GM19239 (cell line): ENCODE results near the gene MPZL1.
A peak's percentile ranks its signal among the peaks of the same experiment; 100 is the strongest.

ENCODE experiments used
- DNase-seq: peaks from one replicate; pipeline ENCODE4 v3.0.0; 2011; ENCODE audit warnings: low spot score; ENCODE audit not compliant: insufficient read length
- FAIRE-seq: peaks from 2 replicates; lab custom pipeline; 2011; peaks lifted over from hg19 to GRCh38; lab: Jason Lieb, UNC

MPZL1 gene

DNA sequence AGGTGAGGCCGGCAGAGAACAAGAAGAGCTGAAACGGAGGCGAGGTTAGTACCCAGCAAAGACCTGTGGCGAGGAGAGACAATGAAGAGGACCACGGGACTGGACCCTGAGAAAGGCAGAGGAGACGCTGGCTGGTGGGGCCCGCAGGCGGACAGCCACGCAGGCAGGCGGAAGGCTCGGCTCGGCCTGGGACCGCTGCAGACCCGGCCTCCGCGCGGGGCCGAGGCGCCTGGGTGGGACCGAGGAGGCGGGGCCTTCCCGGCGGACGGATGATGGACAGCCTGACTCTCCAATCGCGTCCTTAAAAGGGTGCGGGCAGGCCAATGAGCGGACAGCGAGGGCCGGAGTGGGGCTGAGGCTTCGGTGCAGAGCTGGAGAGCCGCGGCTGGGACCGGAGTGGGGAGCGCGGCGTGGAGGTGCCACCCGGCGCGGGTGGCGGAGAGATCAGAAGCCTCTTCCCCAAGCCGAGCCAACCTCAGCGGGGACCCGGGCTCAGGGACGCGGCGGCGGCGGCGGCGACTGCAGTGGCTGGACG lies at the start of gene MPZL1:
Gene MPZL1, plus strand, starts transcription at position 366 of the 535 bp plus-strand sequence. CDS start 170 bp downstream, outside the sequence.
- FAIRE-seq: peak; percentile 85

DNA sequence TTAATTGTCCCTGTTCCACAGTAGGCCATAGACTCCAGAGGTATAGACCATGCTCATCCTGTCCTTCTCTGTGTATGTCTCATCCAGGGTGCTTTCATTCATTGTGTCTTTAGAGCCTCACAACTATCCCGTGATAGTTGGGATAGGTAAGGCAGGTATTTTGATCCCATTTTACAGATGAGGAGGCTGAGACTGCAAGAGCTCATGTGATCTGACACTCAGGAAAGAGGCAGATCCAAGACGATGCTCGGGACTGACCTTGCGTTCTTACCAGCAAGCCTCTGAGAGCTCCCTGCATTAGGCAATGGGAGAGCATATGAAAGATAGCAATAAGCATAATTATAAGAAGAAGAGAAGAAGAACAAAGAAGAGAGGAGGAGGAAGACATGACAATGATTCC lies 49.0 kb upstream of the MPZL1 start:
- no peak for DNase-seq
- no peak for FAIRE-seq

More for the DNA sequence above, at the start of gene MPZL1:
- peak; percentile 77 for DNase-seq

GRCh38 chr1:167673265-167673664 lies 48.5 kb upstream of the MPZL1 start:
- DNase-seq (no peak), FAIRE-seq (no peak)

GRCh38 chr1:167674156-167674555 lies 47.6 kb upstream of the MPZL1 start:
- DNase-seq (no peak), FAIRE-seq (no peak)

DNA sequence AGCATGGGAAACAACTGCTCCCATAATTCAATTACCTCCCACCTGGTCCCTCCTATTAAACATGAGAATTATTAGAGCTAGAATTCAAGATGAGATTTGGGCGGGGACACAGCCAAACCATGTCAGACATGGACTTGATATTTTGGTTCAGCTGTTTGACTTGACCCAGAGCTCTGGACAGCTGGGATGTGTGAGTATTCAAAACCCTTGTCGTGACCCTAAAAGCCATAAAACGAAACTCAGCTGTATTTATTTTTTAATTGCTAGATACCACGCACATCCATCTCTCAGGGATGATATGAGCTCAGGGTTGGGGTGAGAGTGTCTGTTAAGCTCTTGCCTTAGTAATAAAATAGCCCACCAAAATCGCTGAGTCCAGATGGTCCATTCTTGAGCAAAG lies 46.3 kb upstream of the MPZL1 start:
- DNase-seq (no peak), FAIRE-seq (no peak)

- DNase-seq (no peak), FAIRE-seq (peak; percentile 72)
These were observed 45.4 kb upstream of the MPZL1 start for GRCh38 chr1:167676205-167676915.

GRCh38 chr1:167676916-167677848 lies 44.6 kb upstream of the MPZL1 start:
- FAIRE-seq: peak; percentile 76

GRCh38 chr1:167678422-167678821 lies 43.4 kb upstream of the MPZL1 start:
- FAIRE-seq (no peak), DNase-seq (no peak)

More at GRCh38 chr1:167676916-167677848, 44.6 kb upstream of the MPZL1 start:
- DNase-seq: no peak

DNA sequence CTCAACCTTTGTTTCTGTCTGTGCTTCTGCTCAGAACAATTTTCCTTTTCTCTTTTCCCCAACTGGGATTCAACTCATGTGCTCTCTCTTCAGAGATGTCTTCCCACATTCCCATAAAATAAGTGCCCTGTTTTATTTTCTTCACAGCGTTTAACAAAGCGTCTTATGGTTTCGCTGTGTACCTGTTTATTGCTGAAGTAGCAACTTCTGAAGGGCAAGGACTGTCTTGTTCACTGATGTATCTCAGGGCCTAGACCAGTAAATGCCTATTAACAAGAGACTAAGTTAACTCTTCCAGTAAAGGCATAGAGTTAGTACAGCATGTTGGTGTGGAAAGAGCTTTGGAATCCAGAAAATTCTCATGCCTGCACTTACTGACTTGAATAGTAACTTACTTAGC lies 42.9 kb upstream of the MPZL1 start:
- FAIRE-seq (no peak), DNase-seq (no peak)

DNA sequence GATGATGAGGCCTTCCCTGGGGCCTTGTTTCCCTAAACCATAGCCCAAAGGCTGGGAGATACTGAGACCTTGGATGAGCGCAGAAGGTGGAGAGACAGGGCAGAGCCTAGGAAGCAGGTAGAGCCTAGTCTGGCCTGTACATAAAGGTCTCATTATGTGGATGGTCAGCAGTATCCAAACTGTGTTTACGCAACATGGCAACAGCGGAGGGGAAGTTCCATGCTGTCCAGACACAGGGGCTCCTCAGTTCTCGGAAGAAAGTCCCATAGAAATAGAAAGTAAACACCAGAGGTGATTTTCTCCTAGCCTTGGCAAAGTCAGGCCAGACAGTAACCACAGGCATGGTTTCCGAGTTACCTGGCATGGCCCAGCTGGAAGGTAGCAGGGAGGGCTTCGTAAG lies 42.1 kb upstream of the MPZL1 start:
- DNase-seq (no peak), FAIRE-seq (no peak)

- DNase-seq (no peak), FAIRE-seq (no peak)
These were observed 40.8 kb upstream of the MPZL1 start for GRCh38 chr1:167681024-167681423.

DNA sequence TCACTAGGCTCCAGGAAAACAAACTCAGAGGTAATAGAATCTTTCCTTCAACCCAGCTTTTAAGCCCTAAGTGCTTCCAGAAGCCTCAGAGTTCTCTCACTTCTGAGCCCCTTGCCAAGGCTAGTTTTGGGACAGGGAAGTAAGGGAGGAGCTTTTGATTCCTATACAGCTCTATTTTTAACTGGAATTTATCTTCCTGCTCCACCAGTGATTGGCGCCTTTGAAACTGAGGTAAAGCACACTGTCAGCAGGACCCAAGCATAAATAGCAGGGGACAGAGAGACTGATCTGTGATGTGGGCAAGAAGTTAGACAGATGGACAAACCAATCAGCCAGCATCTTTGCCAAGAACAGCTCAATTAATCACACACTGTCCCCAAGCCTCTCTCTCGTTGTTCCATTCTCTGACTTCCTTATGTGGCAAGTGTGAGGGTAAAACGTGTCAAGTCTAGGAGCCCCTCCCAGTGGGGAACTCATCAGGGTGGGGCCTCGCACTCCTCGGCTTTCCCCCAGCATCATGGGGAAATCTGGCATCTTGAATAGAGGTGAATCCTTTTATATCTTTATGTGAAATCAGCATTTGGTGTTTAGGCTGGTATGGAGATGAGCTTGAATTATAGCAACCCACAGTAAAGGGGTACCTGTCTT lies 40.2 kb upstream of the MPZL1 start:
- FAIRE-seq (no peak), DNase-seq (no peak)

- DNase-seq: no peak
- no peak for FAIRE-seq
These were observed 38.6 kb upstream of the MPZL1 start for GRCh38 chr1:167683226-167683625.

DNA sequence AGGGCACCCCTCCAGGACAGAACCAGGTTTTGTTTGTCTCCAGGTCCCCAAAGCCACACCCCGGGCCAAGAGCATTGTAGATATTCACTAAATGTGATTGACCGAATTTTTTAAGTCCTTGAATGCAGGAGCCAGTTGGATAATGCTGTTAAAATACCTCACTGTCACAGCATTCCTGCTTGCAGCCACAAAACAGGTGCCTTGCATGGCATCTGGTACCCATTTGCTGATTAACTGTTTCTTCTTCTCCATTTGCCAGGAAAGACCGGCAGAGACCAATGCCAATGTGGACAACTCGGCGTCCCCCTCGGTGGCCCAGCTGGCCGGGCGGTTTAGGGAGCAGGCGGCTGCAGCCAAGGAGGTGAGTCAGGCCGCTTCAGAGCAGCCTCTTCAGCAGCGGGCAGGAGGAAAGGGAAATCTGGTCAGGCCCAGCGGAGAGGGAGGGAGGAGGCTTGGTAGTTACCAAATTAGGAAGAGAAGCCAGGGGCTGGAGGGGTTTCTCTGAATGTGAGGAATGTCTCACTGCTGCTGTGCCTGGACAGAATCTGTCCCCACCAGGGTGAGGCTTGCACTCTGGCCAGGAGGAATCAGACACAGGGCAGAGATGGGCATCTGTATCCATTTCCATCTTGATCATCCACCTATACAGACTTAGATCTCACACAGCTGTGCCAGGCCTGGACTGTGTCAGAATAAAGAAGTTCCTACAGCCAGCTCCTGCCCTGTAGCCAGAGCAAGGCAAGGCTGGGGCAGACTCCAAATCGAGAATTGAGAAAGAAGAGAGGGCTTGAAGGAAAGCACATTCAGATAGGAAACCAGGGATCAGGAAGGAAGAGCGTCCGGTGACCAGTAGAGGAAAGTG lies 37.9 kb upstream of the MPZL1 start:
- no peak for DNase-seq
- no peak for FAIRE-seq

DNA sequence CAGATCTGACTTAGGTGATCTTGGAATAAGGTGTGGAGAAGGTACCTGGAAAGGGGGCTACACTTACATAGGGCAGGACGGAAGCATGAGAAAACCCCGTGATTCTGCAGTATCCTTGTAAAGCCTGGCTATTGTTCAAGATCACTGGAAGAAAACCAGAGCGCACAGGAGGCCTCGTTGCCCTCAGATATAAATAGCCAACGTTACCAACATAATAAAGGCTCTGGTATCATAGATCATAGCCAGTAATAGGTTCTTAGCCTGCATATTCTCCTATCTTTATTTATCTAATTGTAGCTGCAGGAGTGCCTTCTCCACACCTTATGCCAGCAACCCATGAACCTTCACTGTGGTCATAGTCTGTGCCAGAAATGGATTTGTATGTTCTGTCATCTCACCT lies 35.9 kb upstream of the MPZL1 start:
- FAIRE-seq (no peak), DNase-seq (no peak)

- FAIRE-seq: peak; percentile 98
- peak; percentile 68 for DNase-seq
These were observed 33.8 kb upstream of the MPZL1 start for GRCh38 chr1:167687919-167688519.

DNA sequence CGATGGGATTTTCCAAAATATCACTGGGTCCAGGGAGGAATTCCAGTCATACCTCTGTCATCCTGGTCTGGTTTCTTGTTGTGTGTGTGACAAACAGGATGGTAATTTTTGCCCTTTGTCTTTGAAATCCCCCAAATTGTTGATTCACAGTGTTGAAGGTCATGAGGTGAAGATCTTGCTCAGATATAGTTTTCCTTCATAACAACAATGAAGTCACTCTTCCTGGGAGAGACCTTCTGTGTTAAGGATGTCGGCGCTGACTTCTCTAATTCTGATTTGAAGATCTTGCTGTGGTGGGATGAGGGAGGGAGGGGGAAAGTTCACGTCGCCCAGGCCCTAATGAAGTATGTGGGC lies 32.2 kb upstream of the MPZL1 start:
- FAIRE-seq (no peak), DNase-seq (no peak)

DNA sequence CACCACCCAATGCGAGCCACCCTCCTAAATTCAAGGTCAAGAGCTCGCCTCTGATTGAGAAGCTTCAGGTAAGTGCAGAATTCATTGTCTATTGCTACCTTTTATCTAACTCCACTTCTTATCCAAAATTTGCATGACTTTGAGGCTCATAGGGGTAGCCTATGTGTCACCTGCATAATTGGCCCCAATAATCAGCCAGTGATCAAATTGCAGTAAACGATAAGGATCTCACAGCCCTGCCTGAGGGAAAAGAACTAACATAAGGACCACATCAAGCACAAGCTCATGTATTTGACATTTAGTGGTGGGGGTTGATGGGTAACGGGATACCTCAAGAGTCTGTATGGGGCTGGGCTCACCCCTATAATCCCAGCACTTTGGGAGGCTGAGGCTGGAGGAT lies 31.7 kb upstream of the MPZL1 start:
- no peak for DNase-seq
- FAIRE-seq: no peak

- no peak for FAIRE-seq
- DNase-seq: no peak
These were observed 28.2 kb upstream of the MPZL1 start for GRCh38 chr1:167693425-167694045.
